GM10266 (cell line): ENCODE data around the gene DOHH.
"Not testable (repeated sequence)": the region's sequence is repeated elsewhere in the genome, so short reads cannot be mapped to it uniquely, and the experiment has no call there.

Source experiments
- DNase-seq: peaks from one replicate; pipeline ENCODE4 v3.0.0; 2012; ENCODE audit errors: extremely low spot score
- TF ChIP-seq, protein P1 (sequence below): IDR thresholded peaks from 2 replicates; pipeline ENCODE4 v1.5.1; 2012; ENCODE audit warnings: mild to moderate bottlenecking, low read depth; ENCODE audit not compliant: control insufficient read depth, insufficient read depth; ENCODE audit errors: missing control alignments

DOHH gene

DNA sequence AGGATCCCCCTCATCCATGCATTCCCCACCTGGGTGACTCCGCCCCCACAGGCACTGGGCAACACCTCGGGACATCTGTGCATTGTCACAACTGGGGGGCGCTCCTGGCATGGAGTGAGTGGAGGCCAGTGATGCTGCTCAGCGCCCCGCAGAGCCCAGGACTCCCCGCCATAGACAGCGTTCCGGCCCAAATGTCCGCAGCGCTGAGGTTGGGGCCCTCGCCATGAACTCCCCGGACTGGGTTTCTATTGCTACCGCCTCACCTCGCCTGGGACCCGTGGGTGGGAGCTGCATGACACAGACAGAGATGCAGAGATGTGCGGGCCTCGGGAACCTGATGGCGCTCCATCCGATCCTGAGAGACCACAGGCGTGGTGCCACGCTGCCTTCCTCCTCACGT, 10.3 kb upstream of the DOHH start:
- no peak for DNase-seq
- TF ChIP-seq, protein P1, sequence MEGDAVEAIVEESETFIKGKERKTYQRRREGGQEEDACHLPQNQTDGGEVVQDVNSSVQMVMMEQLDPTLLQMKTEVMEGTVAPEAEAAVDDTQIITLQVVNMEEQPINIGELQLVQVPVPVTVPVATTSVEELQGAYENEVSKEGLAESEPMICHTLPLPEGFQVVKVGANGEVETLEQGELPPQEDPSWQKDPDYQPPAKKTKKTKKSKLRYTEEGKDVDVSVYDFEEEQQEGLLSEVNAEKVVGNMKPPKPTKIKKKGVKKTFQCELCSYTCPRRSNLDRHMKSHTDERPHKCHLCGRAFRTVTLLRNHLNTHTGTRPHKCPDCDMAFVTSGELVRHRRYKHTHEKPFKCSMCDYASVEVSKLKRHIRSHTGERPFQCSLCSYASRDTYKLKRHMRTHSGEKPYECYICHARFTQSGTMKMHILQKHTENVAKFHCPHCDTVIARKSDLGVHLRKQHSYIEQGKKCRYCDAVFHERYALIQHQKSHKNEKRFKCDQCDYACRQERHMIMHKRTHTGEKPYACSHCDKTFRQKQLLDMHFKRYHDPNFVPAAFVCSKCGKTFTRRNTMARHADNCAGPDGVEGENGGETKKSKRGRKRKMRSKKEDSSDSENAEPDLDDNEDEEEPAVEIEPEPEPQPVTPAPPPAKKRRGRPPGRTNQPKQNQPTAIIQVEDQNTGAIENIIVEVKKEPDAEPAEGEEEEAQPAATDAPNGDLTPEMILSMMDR: no peak

DNA sequence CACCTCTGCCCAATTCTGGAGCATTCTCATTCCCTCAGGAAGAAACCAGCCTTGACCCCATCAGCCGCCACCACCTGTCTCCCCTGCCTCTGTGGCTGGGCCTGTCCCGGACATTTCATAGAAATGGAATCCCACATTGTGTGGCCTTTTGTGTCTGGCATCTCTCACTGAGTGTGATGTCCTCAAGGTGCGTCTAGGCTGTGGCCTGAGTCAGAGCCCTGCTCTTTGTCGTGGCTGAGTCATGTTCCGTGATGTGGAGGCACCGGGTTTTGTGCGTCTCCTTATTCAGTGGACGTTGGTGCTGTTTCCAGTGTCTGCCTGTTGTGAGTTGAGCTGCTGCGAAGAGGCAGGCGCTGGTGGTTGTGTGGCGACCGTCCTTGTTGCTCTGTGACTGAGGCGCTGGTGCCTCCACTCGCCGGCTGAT, 9.1 kb upstream of the DOHH start:
- DNase-seq: no peak
- TF ChIP-seq, protein P1: no peak

DNA sequence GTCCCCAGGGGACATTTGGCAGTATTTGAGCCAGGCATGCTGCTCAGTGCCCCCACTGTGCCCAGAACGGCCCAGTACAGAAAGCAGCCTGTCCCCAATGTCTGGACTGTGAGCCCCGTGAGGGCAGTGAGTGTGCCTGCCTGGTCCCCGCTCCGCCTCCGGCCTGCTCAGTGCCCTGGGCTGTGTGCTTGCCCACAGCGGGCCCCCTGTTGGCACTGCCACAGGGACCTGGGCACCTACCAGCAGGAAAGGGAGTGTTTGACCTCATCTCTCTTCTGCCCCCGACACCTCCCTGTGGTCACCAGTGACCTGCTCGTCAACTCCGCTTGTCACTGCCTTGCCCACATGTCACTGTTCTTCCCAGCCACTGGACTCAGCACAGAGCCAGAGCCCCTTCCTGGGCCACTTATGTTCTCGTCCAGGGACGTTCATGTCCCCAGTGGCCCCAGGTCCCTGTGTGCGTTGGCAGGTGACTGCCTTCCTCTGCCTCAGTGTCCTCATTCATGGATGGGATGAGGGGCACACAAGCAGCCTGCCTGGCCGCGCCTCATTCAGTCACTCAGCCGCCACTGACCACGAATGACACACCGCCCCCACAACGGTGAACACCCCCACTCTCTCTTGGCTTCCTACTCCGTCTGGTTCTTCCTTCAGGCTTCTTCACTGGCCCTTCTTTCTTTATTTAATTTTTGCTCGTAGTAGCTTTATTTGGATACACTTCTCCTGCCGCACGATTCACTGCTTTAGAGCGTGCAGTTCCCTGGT, 8.5 kb upstream of the DOHH start:
- no peak for DNase-seq
- TF ChIP-seq, protein P1: no peak

DNA sequence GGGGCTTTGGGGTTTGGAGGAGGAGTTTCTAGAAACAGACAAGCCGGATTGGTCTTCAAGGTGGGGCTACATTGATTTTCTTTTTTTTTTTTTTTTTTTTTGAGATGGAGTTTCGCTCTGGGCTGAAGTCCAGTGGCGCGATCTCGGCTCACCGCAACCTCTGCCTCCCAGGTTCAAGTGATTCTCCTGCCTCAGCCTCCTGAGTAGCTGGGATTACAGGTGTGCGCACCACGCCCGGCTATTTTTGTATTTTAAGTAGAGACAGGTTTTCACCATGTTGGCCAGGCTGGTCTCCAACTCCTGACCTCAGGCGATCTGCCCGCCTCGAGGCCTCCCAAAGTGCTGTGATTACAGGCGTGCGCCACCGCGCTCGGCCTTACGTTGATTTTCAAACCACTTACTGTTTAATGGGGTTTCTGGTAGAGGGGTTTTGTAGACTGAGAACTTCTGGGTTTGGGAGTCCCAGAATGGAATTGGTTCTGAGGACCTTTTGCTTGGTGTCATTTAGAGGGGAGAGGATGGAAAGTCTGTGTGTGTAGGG, 7.7 kb upstream of the DOHH start:
- not testable (repeated sequence) for DNase-seq

DNA sequence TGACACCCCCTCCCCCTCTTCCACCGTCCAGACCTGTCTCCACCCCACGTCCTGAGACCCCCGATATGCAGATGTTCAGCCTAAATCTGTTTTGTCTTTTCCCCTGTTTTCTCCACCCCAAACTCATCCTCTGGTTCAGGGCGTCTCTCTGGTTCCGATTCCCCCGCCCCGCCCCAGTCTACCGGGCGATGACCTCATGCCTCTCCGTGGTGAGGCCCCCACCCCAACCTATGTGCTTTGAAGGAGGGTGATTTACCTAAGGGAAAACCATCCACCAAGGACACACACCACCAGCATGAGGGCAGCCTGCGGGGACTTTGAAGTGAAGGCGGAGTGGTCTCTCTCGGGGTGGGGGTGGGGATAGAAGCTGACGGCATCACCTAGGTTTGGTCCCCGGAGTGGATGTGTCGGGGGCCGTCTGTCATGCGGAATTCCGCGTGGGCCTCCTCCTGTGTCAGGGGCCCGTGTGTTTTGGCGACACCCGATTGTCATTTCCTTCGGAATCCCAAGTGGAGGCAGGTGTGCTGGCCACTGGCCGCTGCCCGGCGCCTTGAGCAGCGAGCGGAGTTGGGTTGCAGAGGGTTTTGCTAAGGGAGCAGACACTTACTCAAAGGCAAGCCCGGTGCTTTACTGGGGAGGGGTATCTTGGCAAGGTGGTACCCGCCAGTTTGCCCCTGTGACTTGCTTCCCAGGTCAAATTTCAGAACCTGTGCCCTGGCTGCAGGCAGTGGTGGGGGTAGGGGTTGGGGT, 7.1 kb upstream of the DOHH start:
- TF ChIP-seq, protein P1: no peak
- no peak for DNase-seq

DNA sequence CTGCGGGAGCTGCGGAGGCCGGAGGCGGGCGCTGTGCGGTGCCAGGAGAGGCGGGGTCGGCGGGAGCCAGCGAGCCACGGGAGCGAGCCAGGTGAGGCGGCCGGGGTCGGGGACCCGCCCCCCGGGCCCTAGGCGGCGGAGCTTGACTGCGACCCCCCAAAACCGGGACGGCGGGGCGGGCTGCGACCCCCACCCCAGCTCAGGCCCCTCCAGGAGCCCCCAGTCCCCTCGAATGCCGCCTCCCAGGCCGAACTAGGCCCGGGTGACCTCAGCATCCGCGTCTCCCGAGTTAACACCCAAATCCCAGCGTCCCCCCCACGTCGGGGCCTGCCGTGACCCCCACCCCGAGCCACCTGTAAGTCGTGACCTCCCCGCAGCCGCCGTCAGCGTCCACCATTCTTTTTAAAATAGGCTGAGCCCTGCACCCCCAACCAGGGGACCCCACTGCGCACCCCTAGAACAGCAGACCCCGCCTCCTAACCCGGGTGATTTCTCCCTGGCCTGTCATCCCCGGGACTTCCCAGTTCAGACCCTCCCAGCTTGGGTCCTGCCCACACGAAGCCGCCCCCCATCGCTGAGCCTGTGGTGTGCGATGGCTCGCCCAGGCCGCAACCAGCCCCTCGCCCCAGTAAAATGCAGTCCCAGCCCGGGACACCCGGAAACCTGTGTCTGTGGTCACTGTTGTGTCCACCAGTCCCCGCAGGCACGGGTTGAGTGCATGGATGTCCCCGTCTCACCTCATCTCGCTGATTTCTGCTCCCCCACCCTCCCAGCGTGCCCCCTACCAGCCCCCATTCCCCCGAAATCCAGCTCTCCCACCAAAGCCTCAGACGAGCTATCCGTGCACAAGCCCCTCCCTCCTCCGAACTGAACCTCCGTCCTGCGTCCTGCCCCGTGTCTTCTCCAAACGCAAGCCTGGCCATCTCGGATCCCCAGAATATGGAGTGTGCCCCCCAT, 6.2 kb upstream of the DOHH start:
- TF ChIP-seq, protein P1: no peak
- peak; percentile 73 for DNase-seq
